GM19043 (cell line): ENCODE results near the gene SP140L.
"Not testable (repeated sequence)": the region's sequence is repeated elsewhere in the genome, so short reads cannot be mapped to it uniquely, and the experiment has no call there.

Experiments used
- ATAC-seq: cut with Tn5 transposase; IDR thresholded peaks from one replicate; pipeline ENCODE4 v1.9.1; 2021; ENCODE audit warnings: low read depth; ENCODE audit not compliant: unreplicated experiment

The SP140L gene

GRCh38 chr2:230414302-230414701 lies 87.3 kb downstream of the SP140L start:
- no peak for ATAC-seq

- ATAC-seq, result peak; percentile 76
These were observed 89.2 kb downstream of the SP140L start, which contains the start of gene SP100 for GRCh38 chr2:230416061-230416721. Gene SP100 (plus strand): TSS chr2:230416201. CDS start chr2:230416297, 96 bp downstream.

- ATAC-seq, result no peak
These were observed 90.4 kb downstream of the SP140L start for GRCh38 chr2:230417436-230417835.

GRCh38 chr2:230418341-230419016 lies 91.5 kb downstream of the SP140L start:
- ATAC-seq, result no peak

GRCh38 chr2:230419181-230419580 lies 92.2 kb downstream of the SP140L start:
- ATAC-seq, result no peak

- ATAC-seq, result no peak
These were observed 95.2 kb downstream of the SP140L start for GRCh38 chr2:230422149-230422548.

- no peak for ATAC-seq
These were observed 97.0 kb downstream of the SP140L start for GRCh38 chr2:230423851-230424458.

GRCh38 chr2:230425377-230425776 lies 98.4 kb downstream of the SP140L start:
- ATAC-seq, result no peak

GRCh38 chr2:230429513-230429912 lies 102.5 kb downstream of the SP140L start:
- ATAC-seq, result no peak

GRCh38 chr2:230430957-230431910 lies 104.2 kb downstream of the SP140L start:
- ATAC-seq, result no peak

GRCh38 chr2:230434677-230435324 lies 107.8 kb downstream of the SP140L start:
- ATAC-seq, result no peak

GRCh38 chr2:230435431-230435830 lies 108.4 kb downstream of the SP140L start:
- ATAC-seq, result no peak

GRCh38 chr2:230439121-230439520 lies 112.1 kb downstream of the SP140L start:
- not testable (repeated sequence) for ATAC-seq

GRCh38 chr2:230439590-230439989 lies 112.6 kb downstream of the SP140L start:
- ATAC-seq, result no peak

GRCh38 chr2:230441227-230441897 lies 114.4 kb downstream of the SP140L start:
- peak; percentile 60 for ATAC-seq

- ATAC-seq, result no peak
These were observed 116.5 kb downstream of the SP140L start for GRCh38 chr2:230443541-230443940.

- no peak for ATAC-seq
These were observed 117.8 kb downstream of the SP140L start for GRCh38 chr2:230444832-230445231.

GRCh38 chr2:230447036-230447435 lies 120.0 kb downstream of the SP140L start:
- ATAC-seq, result no peak
